Nasal cavity respiratory epithelium epithelial cell of viscerocranial mucosa (primary cell): ENCODE measurements around the gene CDRT15. TPM values are rescaled to one million over a fixed set of nuclear protein-coding genes. Genes with fewer than 3 reads are reported as not detected.

Experiments
- total RNA-seq: library from RNA; depleted of rRNA; stranded (reverse); fragments of >200 nt; gene quantifications from 2 replicates; pipeline ENCODE4 v1.2.3, GENCODE V29; 2014

Gene CDRT15
- total RNA-seq, result not detected in 2 replicates

GRCh38 chr17:14236762-14237161, at the start of gene CDRT15:
TSS of gene CDRT15 (minus strand) at chr17:14236862. CDS start at chr17:14236833, 29 bp downstream.

Other genes starting within 250 kb of the CDRT15 start
- 21.2 and 21.5 TPM in 2 replicates for gene COX10, start 167.4 kb downstream of the CDRT15 start, total RNA-seq
- 0.21 and 0.34 TPM in 2 replicates for gene HS3ST3B1, start 64.2 kb upstream of the CDRT15 start, total RNA-seq